ENCODE results near the gene SLC46A2. TPM values are rescaled to one million over a fixed set of nuclear protein-coding genes. Genes with fewer than 3 reads are reported as not detected.

Gene SLC46A2
- total RNA-seq, 1 donor from 2014 or later, result 13.7 TPM

GRCh38 chr9:112878752-112879151, 11.9 kb downstream of the SLC46A2 start:
- ATAC-seq, result no peak
- Histone ChIP-seq H3K4me1 (no peaks in the 10 kb centered on the region), H3K4me3 (no peak overlapping the region), H3K9me3 (no peaks in the 10 kb centered on the region), H3K36me3 (peaks cover 35% of the 10 kb centered on the region), H3K27me3 (ENCODE audit: low read depth) (no peaks in the 10 kb centered on the region), H3K27ac (no peak overlapping the region)
- no peak for DNase-seq
- intact Hi-C loops (cut with DNase I), result no loop called here
- TF ChIP-seq CTCF (IDR thresholded peaks at IDR 0.05), result no peak

GRCh38 chr9:112873773-112874405, 16.8 kb downstream of the SLC46A2 start:
- ATAC-seq (no peak), DNase-seq (no peak)
- intact Hi-C loops (cut with DNase I), result no loop called here
- H3K9me3 ChIP-seq, result no peaks in the 10 kb centered on the region
- no peak overlapping the region for H3K4me3 ChIP-seq
- no peak overlapping the region for H3K27ac ChIP-seq
- H3K27me3 ChIP-seq (ENCODE audit: low read depth), result no peaks in the 10 kb centered on the region
- no peak for TF ChIP-seq CTCF (IDR thresholded peaks at IDR 0.05)
- peaks cover 37% of the 10 kb centered on the region for H3K36me3 ChIP-seq
- H3K4me1 ChIP-seq, result no peaks in the 10 kb centered on the region

GRCh38 chr9:112872019-112872418, 18.7 kb downstream of the SLC46A2 start:
- DNase-seq, result no peak
- no peaks in the 10 kb centered on the region for H3K27me3 ChIP-seq (ENCODE audit: low read depth)
- no peak overlapping the region for H3K27ac ChIP-seq
- peaks cover 5% of the 10 kb centered on the region for H3K4me1 ChIP-seq
- no peaks in the 10 kb centered on the region for H3K9me3 ChIP-seq
- no peak for ATAC-seq
- H3K36me3 ChIP-seq, result peaks cover 36% of the 10 kb centered on the region
- no peak for TF ChIP-seq CTCF (IDR thresholded peaks at IDR 0.05)
- H3K4me3 ChIP-seq, result no peak overlapping the region
- intact Hi-C loops (cut with DNase I), result no loop called here

- ATAC-seq (no peak), DNase-seq (no peak)
- Histone ChIP-seq H3K9me3 (no peaks in the 10 kb centered on the region), H3K4me3 (no peak overlapping the region), H3K27ac (no peak overlapping the region), H3K36me3 (peaks cover 34% of the 10 kb centered on the region), H3K27me3 (ENCODE audit: low read depth) (no peaks in the 10 kb centered on the region), H3K4me1 (peaks cover 11% of the 10 kb centered on the region)
- intact Hi-C loops (cut with DNase I), result no loop called here
- TF ChIP-seq CTCF (IDR thresholded peaks at IDR 0.05), result no peak
Observed at GRCh38 chr9:112870556-112870955, 20.1 kb downstream of the SLC46A2 start.

- no peak overlapping the region for H3K4me3 ChIP-seq
- DNase-seq (no peak), ATAC-seq (no peak)
- intact Hi-C loops (cut with DNase I), result no loop called here
- H3K27me3 ChIP-seq (ENCODE audit: low read depth), result no peaks in the 10 kb centered on the region
- no peak for TF ChIP-seq CTCF (IDR thresholded peaks at IDR 0.05)
- no peaks in the 10 kb centered on the region for H3K9me3 ChIP-seq
- no peak overlapping the region for H3K27ac ChIP-seq
- peaks cover 11% of the 10 kb centered on the region for H3K4me1 ChIP-seq
- H3K36me3 ChIP-seq, result peaks cover 33% of the 10 kb centered on the region
Observed at GRCh38 chr9:112869917-112870316, 20.8 kb downstream of the SLC46A2 start.

Data from lower lobe of right lung (tissue), 2 donors.